ENCODE measurements around the gene RAN. TPM values are rescaled to one million over a fixed set of nuclear protein-coding genes. Genes with fewer than 3 reads are reported as not detected.

Gene RAN
- total and polyA plus RNA-seq, 7 donors = 160 to 509 (median 186) TPM

DNA sequence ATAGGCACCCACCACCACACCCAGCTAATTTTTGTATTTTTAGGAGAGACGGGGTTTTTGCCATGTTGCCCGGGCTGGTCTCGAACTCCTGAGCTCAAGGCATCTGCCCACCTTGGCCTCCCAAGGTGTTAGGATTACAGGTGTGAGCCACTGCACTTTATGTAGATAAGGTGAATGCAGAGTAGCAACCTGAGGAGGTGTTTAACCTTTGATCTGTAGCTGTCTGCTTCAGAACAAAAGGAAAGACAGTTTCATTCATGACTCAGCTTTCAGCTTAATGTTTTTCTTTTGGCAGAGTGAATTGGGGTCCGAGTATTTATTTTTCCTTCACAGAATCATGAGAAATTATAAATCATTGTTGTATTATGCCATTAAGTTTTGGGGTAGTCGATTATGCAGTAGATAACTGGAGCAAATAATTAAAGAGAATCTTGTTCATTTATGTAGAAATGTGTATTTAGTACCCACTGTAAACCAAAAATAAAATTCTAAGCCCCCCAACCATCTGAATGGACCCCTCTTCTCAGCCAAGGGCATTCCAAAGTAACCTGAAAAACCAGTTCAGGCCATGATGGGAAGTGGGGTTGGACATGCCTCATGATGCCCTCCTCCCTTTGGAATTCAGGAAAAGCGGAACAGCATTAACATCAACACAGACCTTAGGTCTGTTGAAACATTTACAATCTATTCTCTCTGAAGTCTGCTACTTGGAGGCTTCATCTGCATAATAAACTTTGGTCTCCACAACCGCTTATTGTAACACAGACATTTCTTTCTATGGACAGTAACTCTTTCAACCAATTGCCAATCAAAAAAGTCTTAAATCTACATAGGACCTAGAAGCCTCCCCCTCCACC, 22.1 kb upstream of the RAN start:
- no peak overlapping the region for H3K27ac ChIP-seq
- no peaks in the 10 kb centered on the region for H3K27me3 ChIP-seq
- no peaks in the 10 kb centered on the region for H3K9me3 ChIP-seq
- no peaks in the 10 kb centered on the region for H3K4me1 ChIP-seq
- 16 to 57% methylated on average over 7 of the region's 7 CpGs for WGBS, 2 donors
- no peaks in the 10 kb centered on the region for H3K36me3 ChIP-seq
- TF ChIP-seq CTCF (IDR thresholded peaks at IDR 0.05) (no peak), POLR2A (IDR thresholded peaks at IDR 0.05) (no peak), POLR2AphosphoS5 (IDR thresholded peaks at IDR 0.05) (no peak), EP300 (IDR thresholded peaks at IDR 0.05) (no peak)
- no peak overlapping the region for H3K4me3 ChIP-seq
- intact Hi-C loops (cut with DNase I) = no loop called here
- DNase-seq = peak; percentile 2

GRCh38 chr12:130850418-130851021, 21.3 kb upstream of the RAN start:
- Histone ChIP-seq H3K4me3 (no peak overlapping the region), H3K27me3 (no peaks in the 10 kb centered on the region), H3K9me3 (no peaks in the 10 kb centered on the region), H3K4me1 (no peaks in the 10 kb centered on the region), H3K36me3 (no peaks in the 10 kb centered on the region), H3K27ac (no peak overlapping the region)
- intact Hi-C loops (cut with DNase I) = no loop called here
- TF ChIP-seq POLR2AphosphoS5 (IDR thresholded peaks at IDR 0.05) (no peak), CTCF (IDR thresholded peaks at IDR 0.05) (no peak), EP300 (IDR thresholded peaks at IDR 0.05) (no peak), POLR2A (IDR thresholded peaks at IDR 0.05) (no peak)
- 68 to 78% methylated on average over 12 of the region's 12 CpGs for WGBS, 2 donors
- DNase-seq = no peak

DNA sequence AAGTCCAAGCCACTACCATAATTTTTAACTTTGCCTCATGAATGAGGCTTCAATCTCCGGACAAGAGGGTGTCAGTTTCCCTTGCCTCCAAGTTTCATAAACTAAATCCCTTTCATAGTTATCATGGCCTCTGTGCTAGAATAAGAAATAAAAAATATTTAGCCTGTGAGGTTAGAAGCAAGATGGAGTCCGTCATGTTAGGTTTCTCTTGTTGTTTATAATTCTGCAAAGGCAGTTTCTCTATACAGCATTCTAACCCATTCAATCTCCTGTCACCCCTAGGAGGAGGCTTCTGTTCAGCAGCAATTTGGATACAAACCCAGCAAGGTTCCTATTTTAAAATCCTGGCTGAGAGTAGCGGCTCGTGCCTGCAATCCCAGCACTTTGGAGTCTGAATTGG, 15.8 kb upstream of the RAN start:
- TF ChIP-seq POLR2AphosphoS5 (IDR thresholded peaks at IDR 0.05) = no peak
- TF ChIP-seq CTCF (IDR thresholded peaks at IDR 0.05) = no peak
- no peak overlapping the region for H3K4me3 ChIP-seq
- intact Hi-C loops (cut with DNase I) = no loop called here
- H3K9me3 ChIP-seq = peaks cover 0 to 2% (median 1%) of the 10 kb centered on the region in 4 donors
- no peaks in the 10 kb centered on the region for H3K36me3 ChIP-seq
- no peak overlapping the region for H3K27ac ChIP-seq
- H3K4me1 ChIP-seq = no peaks in the 10 kb centered on the region
- no peaks in the 10 kb centered on the region for H3K27me3 ChIP-seq
- DNase-seq = no peak
- WGBS, 2 donors = 83 to 84% methylated on average over 4 of the region's 4 CpGs

DNA sequence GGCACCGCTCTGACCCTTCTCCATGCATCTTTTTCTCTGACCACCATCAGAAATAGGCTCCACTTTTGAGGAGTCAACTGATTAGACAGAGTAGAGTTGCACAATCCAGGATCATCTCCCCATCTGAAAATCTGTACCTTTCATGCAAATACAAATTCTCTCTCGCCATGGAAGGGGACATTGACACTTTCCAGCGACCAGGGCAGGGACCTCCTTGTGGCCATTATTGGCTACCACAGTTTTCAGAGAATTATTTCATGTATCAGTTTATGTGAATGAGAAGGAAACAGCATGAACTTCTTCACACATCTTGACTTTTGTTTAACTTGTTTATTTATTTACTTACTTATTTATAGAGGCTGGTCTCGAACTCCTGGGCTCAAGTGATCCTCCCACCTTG, 13.8 kb upstream of the RAN start:
- intact Hi-C loops (cut with DNase I) = no loop called here
- 72 to 88% methylated on average over 4 of the region's 4 CpGs for WGBS, 2 donors
- peak; percentile 2 for DNase-seq

More for the DNA sequence above, 13.8 kb upstream of the RAN start:
- peaks cover 0 to 2% (median 1%) of the 10 kb centered on the region in 4 donors for H3K9me3 ChIP-seq
- no peaks in the 10 kb centered on the region for H3K4me1 ChIP-seq
- H3K4me3 ChIP-seq = no peak overlapping the region
- H3K27ac ChIP-seq = no peak overlapping the region
- no peak for TF ChIP-seq POLR2AphosphoS5 (IDR thresholded peaks at IDR 0.05)
- TF ChIP-seq CTCF (IDR thresholded peaks at IDR 0.05) = no peak
- H3K27me3 ChIP-seq = no peaks in the 10 kb centered on the region
- H3K36me3 ChIP-seq = no peaks in the 10 kb centered on the region

All from sigmoid colon (tissue), 7 donors.